GM12878 (cell line): ENCODE measurements around the gene OR1D2. TPM values are rescaled to one million over a fixed set of nuclear protein-coding genes. Genes with fewer than 3 reads are reported as not detected.
"Not testable (repeated sequence)": the region's sequence is repeated elsewhere in the genome, so short reads cannot be mapped to it uniquely, and the experiment has no call there.

ENCODE experiments used
- ATAC-seq: fragments of 200-7000 bp; cut with Tn5 transposase; 3 replicates; pipeline ENCODE4 v1.9.1; 2020; ENCODE audit warnings: mild to moderate bottlenecking, moderate library complexity
- Bru-seq: library from RNA; stranded (reverse); fragments of 400-500 nt; gene quantifications from one replicate; lab custom pipeline; 2021; lab: Mats Ljungman, UMichigan
- BruChase-seq, 2 experiments: library from RNA; stranded (reverse); fragments of 400-500 nt; gene quantifications; one replicate each; lab custom pipeline; 2021; lab: Mats Ljungman, UMichigan
- BruUV-seq: library from RNA; stranded (reverse); fragments of 400-500 nt; replicated peaks from 2 replicates; lab custom pipeline; 2021; lab: Mats Ljungman, UMichigan
- CTCF ChIA-PET: fragments of 300-600 bp; sonication (Branson Sonifier 250); formaldehyde crosslinking; extraction: SDS; loops from one replicate; lab custom pipeline; 2021; ENCODE audit warnings: inconsistent platforms; lab: Yijun Ruan, JAX
- POLR2A ChIA-PET: fragments of 350-600 bp; formaldehyde crosslinking; extraction: SDS; loops from one replicate; lab custom pipeline; 2021; ENCODE audit warnings: inconsistent platforms; lab: Charles Lee
- RAD21 ChIA-PET: fragments of 300-600 bp; sonication (Branson Sonifier 250); formaldehyde crosslinking; loops from one replicate; lab custom pipeline; 2023; ENCODE audit warnings: antibody characterized with exemption; ENCODE audit not compliant: unreplicated experiment; lab: Charles Lee
- SMC1A ChIA-PET: fragments of 300-600 bp; sonication (Branson Sonifier 250); formaldehyde crosslinking; loops from one replicate; lab custom pipeline; 2023; ENCODE audit not compliant: unreplicated experiment, uncharacterized antibody; lab: Charles Lee
- DNase-seq: peaks from one replicate; pipeline ENCODE4 v3.0.0-alpha.2; 2011; ENCODE audit warnings: low read depth, low spot score
- FAIRE-seq: peaks from 3 replicates; lab custom pipeline; 2011; peaks lifted over from hg19 to GRCh38; lab: Jason Lieb, UNC
- H2AFZ ChIP-seq: 2 replicates; pipeline ENCODE4 v1.6.0; 2011; ENCODE audit warnings: low read depth, low read length, control low read depth; ENCODE audit not compliant: control insufficient read depth
- H3K27ac ChIP-seq: 2 replicates; pipeline ENCODE4 v1.5.1; 2011; ENCODE audit warnings: control low read depth; ENCODE audit not compliant: control insufficient read depth, insufficient read depth
- H3K27me3 ChIP-seq, 2 experiments: replicated peaks in 1 of 2; 2 replicates each; pipeline versions ENCODE4 v1.6.0 to v1.6.1; 2011; ENCODE audit warnings: low read length in 1 of 2; ENCODE audit not compliant: control insufficient read depth in 2 of 2, insufficient read depth in 2 of 2
- H3K36me3 ChIP-seq, 2 experiments: 2 replicates each; pipeline ENCODE4 v1.5.1; 2011; ENCODE audit warnings: low read length in 1 of 2; ENCODE audit not compliant: control insufficient read depth in 2 of 2, insufficient read depth in 2 of 2
- H3K4me1 ChIP-seq: 2 replicates; pipeline ENCODE4 v1.6.1; 2011; ENCODE audit warnings: mild to moderate bottlenecking, low read length, moderate library complexity, mixed read lengths; ENCODE audit not compliant: control insufficient read depth, insufficient read depth
- H3K4me2 ChIP-seq: 2 replicates; pipeline ENCODE4 v1.6.0; 2011; ENCODE audit warnings: control low read depth; ENCODE audit not compliant: control insufficient read depth, insufficient read depth
- H3K4me3 ChIP-seq: fragments of 200-600 bp; sonication (generic); 2 replicates; pipeline ENCODE4 v1.5.1; 2016
- H3K79me2 ChIP-seq: 2 replicates; pipeline ENCODE4 v1.6.0; 2011; ENCODE audit warnings: low read length; ENCODE audit not compliant: control insufficient read depth, insufficient read depth
- H3K9ac ChIP-seq: 2 replicates; pipeline ENCODE4 v1.8.0; 2011; ENCODE audit warnings: low read length, control low read depth, mixed read lengths; ENCODE audit not compliant: control insufficient read depth, insufficient read depth
- H3K9me3 ChIP-seq: replicated peaks from 3 replicates; pipeline ENCODE4 v1.5.1; 2011; ENCODE audit warnings: mild to moderate bottlenecking, low read length; ENCODE audit not compliant: control insufficient read depth, insufficient read depth
- H4K20me1 ChIP-seq: 2 replicates; pipeline ENCODE4 v1.6.0; 2011; ENCODE audit not compliant: control insufficient read depth, insufficient read depth
- CBFB ChIP-seq: IDR thresholded peaks from 2 replicates; pipeline ENCODE4 v1.6.1; 2016; ENCODE audit warnings: antibody characterized with exemption, low read depth
- CHD2 ChIP-seq: IDR thresholded peaks from 2 replicates; pipeline ENCODE4 v1.6.1; 2011; ENCODE audit warnings: low read depth, low read length, improper control_type of control experiment, borderline replicate concordance
- GABPA ChIP-seq: IDR thresholded peaks from 2 replicates; pipeline ENCODE4 v1.6.1; 2014; ENCODE audit warnings: antibody characterized with exemption, low read depth, mild to moderate bottlenecking, inconsistent platforms
- MEF2B ChIP-seq: fragments of 450-650 bp; IDR thresholded peaks from 2 replicates; pipeline ENCODE4 v1.6.1; 2018; ENCODE audit warnings: mild to moderate bottlenecking, moderate library complexity; ENCODE audit not compliant: partially characterized antibody, poor library complexity, severe bottlenecking
- MTA2 ChIP-seq: fragments of 450-650 bp; IDR thresholded peaks from 2 replicates; pipeline ENCODE4 v1.6.1; 2016; ENCODE audit warnings: low read depth, mild to moderate bottlenecking, moderate library complexity
- NRF1 ChIP-seq: conservative IDR thresholded peaks from 2 replicates; pipeline ENCODE4 v1.6.1; 2011; ENCODE audit warnings: mild to moderate bottlenecking, low read depth, low read length, improper control_type of control experiment
- TCF3 ChIP-seq: IDR thresholded peaks from 2 replicates; pipeline ENCODE4 v1.6.1; 2012; ENCODE audit warnings: low read depth, mild to moderate bottlenecking, low read length, borderline replicate concordance; ENCODE audit not compliant: insufficient read depth
- ZZZ3 ChIP-seq: IDR thresholded peaks from 2 replicates; pipeline ENCODE4 v1.6.1; 2011; ENCODE audit warnings: low read depth; ENCODE audit not compliant: control insufficient read depth, insufficient read length
- WGBS: methylation state at CpG from one replicate; pipeline ENCODE4 v1.1.6; 2016; ENCODE audit warnings: low lambda C conversion rate; ENCODE audit not compliant: insufficient replicate concordance, insufficient coverage; ENCODE audit errors: missing lambda C conversion rate; 5-methylcytosine and 5-hydroxymethylcytosine counted together
- in situ Hi-C: fragments of 300-500 bp; cut with MboI; formaldehyde crosslinking; loops from 9 replicates; pipeline ENCODE4 v1.14.3; 2018; ENCODE audit warnings: mixed read lengths
- intact Hi-C: fragments of 100-400 bp; cut with micrococcal nuclease; formaldehyde crosslinking; loops from one replicate; pipeline ENCODE4 v1.14.2; 2022; ENCODE audit not compliant: unreplicated experiment
- long read RNA-seq, 2 experiments: library from polyadenylated mRNA; unstranded; transcript quantifications; one replicate each; pipeline ENCODE4 v2.0.0, GENCODE V29; 2019 to 2020
- polyA minus RNA-seq, 3 experiments: library from RNA; depleted of rRNA, polyadenylated mRNA; stranded (reverse); fragments of >200 nt; gene quantifications; 2 replicates each; pipeline ENCODE4 v1.2.3, GENCODE V29; 2011
- polyA plus RNA-seq, 11 experiments: library from polyadenylated mRNA; depleted of rRNA in 4 of 11; unstranded in 6 of 11; stranded (reverse) in 5 of 11; fragments of >200 nt; fragmentation: Nextera tagmentation in 4 of 11; fragmentation: Illumina TruSeq in 1 of 11; extraction: Ambion mirVana in 4 of 11; extraction: Trizol in 1 of 11; gene quantifications; 1 replicate in 1 of 11; 2 replicates in 10 of 11; pipeline versions ENCODE4 v1.2.1 to v1.2.3, GENCODE V29; 2011 to 2016; ENCODE audit warnings: inconsistent platforms in 2 of 11, missing spikeins in 2 of 11, low read depth in 1 of 11
- total RNA-seq, 4 experiments: library from RNA; depleted of rRNA in 3 of 4; stranded (reverse); fragments of >200 nt in 3 of 4; fragmentation: Illumina TruSeq in 1 of 4; extraction: Trizol in 1 of 4; gene quantifications; 2 replicates each; pipeline versions ENCODE4 v1.2.1 to v1.2.3, GENCODE V29; 2013 to 2021

The OR1D2 gene
- total RNA-seq (2013; cell fraction: nucleolus; rRNA removed), result not detected in 2 replicates
- total RNA-seq (2014; rRNA removed) (not detected in 2 replicates), total RNA-seq (2014; rRNA removed; fragmentation: Illumina TruSeq; extraction: Trizol) (not detected in 2 replicates), total RNA-seq (2021) (not detected in 2 replicates), polyA plus RNA-seq (2011; rRNA removed) (not detected in 2 replicates), polyA plus RNA-seq (2014; fragmentation: Illumina TruSeq; extraction: Trizol) (not detected in 2 replicates), polyA plus RNA-seq (2014; fragmentation: Nextera tagmentation; extraction: Ambion mirVana) (not detected), polyA plus RNA-seq (2014; rRNA removed) (not detected in 2 replicates), polyA plus RNA-seq (2016; fragmentation: Nextera tagmentation; extraction: Ambion mirVana) (not detected), polyA minus RNA-seq (2011; rRNA and poly(A)+ RNA removed) (not detected in 2 replicates), Bru-seq, nascent RNA (not detected), BruChase-seq, experiment 1, labeled RNA remaining after a 6-hour chase (not detected), BruChase-seq, experiment 2, labeled RNA remaining after a 2-hour chase (not detected)
- polyA plus RNA-seq (2011; ENCODE audit: low read depth), result not detected
- polyA plus RNA-seq (2011; cell fraction: cytosol; rRNA removed), result not detected in 2 replicates
- not detected in 2 replicates for polyA plus RNA-seq (2011; cell fraction: nucleus; rRNA removed)
- not detected in 2 replicates for polyA plus RNA-seq (2012)
- not detected in 2 replicates for polyA minus RNA-seq (2011; cell fraction: cytosol; rRNA and poly(A)+ RNA removed)
- not detected in 2 replicates for polyA minus RNA-seq (2011; cell fraction: nucleus; rRNA and poly(A)+ RNA removed)
- long read RNA-seq, experiment 1, result 0 reads
- long read RNA-seq, experiment 2, result 0 reads

- no TSS peak for BruUV-seq
- DNase-seq (no peak), FAIRE-seq (no peak), ATAC-seq (no peak)
- no peaks in the 10 kb centered on the region for H3K4me1 ChIP-seq
- H2AFZ ChIP-seq, result no peak within 1 kb of the TSS
- ChIA-PET CTCF (no interaction called here), SMC1A (no interaction called here), RAD21 (no interaction called here), POLR2A (no interaction called here)
- H3K79me2 ChIP-seq, result no peaks in the 10 kb centered on the region
- no peaks in the 10 kb centered on the region for H4K20me1 ChIP-seq
- H3K27ac ChIP-seq, result no peak within 1 kb of the TSS
- no peaks in the 10 kb centered on the region for H3K9me3 ChIP-seq
- H3K36me3 ChIP-seq, result no peaks in the 10 kb centered on the region
- no peak within 1 kb of the TSS for H3K4me3 ChIP-seq
- H3K9ac ChIP-seq, result no peak within 1 kb of the TSS
- intact Hi-C loops, result no loop called here
- no peak for TF ChIP-seq CBFB
- no peak for TF ChIP-seq TCF3
- no peak for TF ChIP-seq GABPA
- no peak for TF ChIP-seq MEF2B
- TF ChIP-seq CHD2, result no peak
- no peak for TF ChIP-seq NRF1
- no peak for TF ChIP-seq ZZZ3
- no peak for TF ChIP-seq MTA2
- in situ Hi-C loops, result no loop called here
- 12% methylated on average over 3 of the region's 3 CpGs for WGBS
- H3K4me2 ChIP-seq, result no peak within 1 kb of the TSS
- no peaks in the 10 kb centered on the region for H3K27me3 ChIP-seq
Observed at GRCh38 chr17:3104322-3104721, at the start of gene OR1D2. Gene OR1D2 (minus strand): TSS chr17:3104422. CDS start chr17:3092996, 11,426 bp downstream.

GRCh38 chr17:3137494-3137893 is 33.3 kb upstream of the OR1D2 start:
- RAD21 ChIA-PET, POLR2A ChIA-PET, FAIRE-seq, H3K9me3 ChIP-seq, DNase-seq, in situ Hi-C loops, H3K4me1 ChIP-seq, H3K9ac ChIP-seq, H3K4me3 ChIP-seq, H3K36me3 ChIP-seq, H3K79me2 ChIP-seq, H3K27ac ChIP-seq, H3K27me3 ChIP-seq, H2AFZ ChIP-seq, ATAC-seq, SMC1A ChIA-PET, H4K20me1 ChIP-seq, BruUV-seq, H3K4me2 ChIP-seq, CTCF ChIA-PET, intact Hi-C loops: not testable (repeated sequence)
- WGBS, result 12% methylated on average over 3 of the region's 3 CpGs
